CD1c-positive myeloid dendritic cell (primary cell): ENCODE measurements around the gene TENM4.
"Not testable (repeated sequence)": the region's sequence is repeated elsewhere in the genome, so short reads cannot be mapped to it uniquely, and the experiment has no call there.

Source experiments
- DNase-seq: peaks from one replicate; pipeline ENCODE4 v3.0.0-alpha.2; 2016; ENCODE audit errors: extremely low spot score

Gene TENM4

DNA sequence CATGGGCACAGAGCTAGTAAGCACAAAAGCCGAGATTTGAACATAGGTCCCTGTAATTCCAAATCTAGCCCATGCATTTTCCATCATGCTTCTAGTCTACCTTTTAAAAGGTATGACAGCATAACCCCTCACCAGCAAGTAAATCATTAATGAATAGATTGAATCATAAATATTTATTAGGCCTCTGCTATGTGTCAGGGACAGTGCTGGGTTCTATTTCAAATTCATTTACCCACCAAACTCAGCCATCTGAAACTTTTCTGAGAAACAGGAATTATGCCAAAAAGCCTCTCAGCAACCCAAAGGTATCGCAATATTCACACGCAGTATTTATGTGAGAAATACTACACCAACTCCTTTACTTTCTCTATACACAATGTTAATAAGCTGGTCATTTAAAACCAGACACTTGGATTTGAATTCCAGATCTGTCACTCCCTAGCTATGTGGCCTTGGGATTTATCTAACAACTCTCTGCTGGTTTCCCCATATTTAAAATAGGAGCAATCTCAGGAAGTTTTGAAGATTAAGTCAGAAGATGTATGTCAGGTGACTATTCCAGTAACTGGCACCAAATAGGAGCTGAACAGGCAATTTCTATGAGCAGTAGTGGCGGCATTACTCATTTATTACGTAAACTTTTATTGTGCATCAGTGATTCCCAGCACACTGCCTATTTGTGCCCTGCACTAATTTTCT, 191.4 kb downstream of the TENM4 start:
- DNase-seq = no peak

- DNase-seq = no peak
Measured at GRCh38 chr11:79244798-79245197, 196.0 kb downstream of the TENM4 start.

- DNase-seq = no peak
Measured at GRCh38 chr11:79244241-79244772, 196.5 kb downstream of the TENM4 start.

DNA sequence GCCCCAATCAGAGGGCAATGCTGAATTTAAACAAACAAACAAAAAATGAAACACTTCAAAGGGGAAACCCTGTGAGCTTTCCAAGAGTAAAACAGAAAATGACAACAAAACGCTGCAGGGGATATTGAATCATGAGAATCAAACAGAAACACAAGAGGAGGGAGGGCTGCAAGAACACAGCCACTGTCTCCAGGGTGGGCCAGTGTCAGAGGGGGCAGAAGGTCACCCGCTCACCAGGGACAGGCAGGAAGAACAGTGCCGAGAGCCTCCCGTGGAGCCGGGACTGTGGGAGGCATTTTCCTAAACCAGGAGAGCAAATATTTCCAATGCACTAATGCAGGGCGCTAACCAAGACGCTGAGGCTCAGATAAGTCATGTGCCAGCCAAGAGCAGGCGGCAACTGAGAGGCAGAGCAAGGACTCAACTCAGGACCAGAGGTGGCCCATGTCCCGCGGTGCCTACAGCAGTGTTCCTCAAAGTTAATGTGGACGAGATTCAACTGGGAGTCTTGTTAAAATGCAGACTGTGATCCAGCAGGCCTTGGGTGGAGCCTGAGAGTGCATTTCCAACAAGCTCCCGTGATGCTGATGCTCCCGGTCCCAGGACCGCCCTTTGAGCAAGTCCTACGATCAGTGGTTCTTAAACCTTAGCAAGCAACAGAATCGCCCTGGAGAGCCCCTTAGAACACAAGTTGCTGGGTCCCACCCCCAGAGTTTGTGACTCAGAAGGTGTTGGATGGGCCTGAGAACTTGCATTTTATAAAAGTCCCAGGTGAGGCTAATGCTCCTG, 197.2 kb downstream of the TENM4 start:
- no peak for DNase-seq

DNA sequence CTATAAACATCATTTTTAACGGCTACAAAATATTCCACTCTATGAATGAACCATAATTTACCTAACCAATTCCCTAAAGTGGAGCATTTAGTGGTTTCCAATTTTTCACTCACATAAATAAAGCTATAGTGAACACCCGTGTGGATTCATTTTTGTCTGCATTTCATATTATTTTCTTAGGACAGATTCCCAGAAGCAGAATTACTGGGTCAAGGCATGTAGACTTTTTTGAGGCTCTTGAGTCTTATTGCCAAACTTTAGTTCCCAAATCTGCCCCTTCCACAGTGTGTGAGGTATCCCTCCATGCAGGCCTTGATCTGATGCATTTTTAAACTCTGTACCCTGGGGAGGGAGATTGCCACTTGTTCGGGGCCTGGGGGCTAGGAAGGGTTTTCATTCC, 198.2 kb downstream of the TENM4 start:
- DNase-seq = no peak

GRCh38 chr11:79241852-79242241, 199.0 kb downstream of the TENM4 start:
- DNase-seq = no peak

DNA sequence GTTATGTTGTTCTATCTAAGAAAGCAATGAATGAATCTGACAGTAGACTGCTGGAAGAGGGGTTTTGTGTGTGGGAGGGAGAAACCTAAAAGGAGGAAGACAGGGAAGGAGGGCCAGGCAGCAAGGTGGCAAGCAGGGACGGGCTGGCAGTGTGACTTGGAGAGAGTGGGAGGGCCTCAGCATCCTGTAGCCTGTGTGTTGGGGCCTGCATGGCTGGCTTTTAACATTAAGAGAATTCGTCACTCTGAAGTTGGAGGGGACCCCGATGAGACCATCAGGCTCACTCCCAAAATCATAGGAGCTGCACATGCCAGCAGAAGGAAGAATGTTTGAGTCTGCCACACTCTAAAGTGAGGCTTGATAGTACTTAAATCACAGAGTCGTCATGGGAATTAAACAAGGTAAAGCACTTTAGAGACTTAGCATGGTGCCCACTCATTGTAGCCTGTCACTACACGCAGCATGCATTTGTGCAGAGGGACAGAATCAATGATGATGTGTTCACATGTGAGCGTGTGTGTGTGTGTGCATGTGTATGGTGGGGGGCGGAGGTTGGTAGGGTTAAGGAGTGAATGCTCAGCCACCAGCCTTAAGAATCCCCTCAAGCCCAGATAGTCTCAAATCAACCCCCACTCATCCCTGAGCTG, 199.5 kb downstream of the TENM4 start:
- DNase-seq = no peak

GRCh38 chr11:79237703-79238102, 203.1 kb downstream of the TENM4 start:
- no peak for DNase-seq

- no peak for DNase-seq
Measured at GRCh38 chr11:79237091-79237490, 203.7 kb downstream of the TENM4 start.

- DNase-seq = no peak
Measured at GRCh38 chr11:79236541-79236971, 204.3 kb downstream of the TENM4 start.

DNA sequence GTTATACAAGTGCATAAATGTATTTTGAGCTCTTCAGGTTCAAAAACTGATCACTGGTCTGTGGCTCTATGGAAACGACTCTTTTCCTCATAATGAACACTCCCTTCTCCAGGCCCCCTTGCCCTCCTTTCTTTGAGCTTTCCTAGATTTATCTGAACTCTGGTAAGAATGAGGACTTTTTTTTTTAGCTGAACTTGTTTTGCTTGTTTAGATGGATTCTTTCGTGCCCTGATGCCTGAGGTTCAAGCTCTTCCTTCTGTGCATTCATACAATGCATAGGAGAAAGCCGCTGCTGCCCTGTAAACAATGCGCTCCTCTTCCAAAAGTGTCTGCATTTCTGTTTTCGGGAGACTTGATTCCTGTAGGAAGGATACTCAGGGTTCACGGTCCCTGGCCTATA, 205.1 kb downstream of the TENM4 start:
- no peak for DNase-seq

DNA sequence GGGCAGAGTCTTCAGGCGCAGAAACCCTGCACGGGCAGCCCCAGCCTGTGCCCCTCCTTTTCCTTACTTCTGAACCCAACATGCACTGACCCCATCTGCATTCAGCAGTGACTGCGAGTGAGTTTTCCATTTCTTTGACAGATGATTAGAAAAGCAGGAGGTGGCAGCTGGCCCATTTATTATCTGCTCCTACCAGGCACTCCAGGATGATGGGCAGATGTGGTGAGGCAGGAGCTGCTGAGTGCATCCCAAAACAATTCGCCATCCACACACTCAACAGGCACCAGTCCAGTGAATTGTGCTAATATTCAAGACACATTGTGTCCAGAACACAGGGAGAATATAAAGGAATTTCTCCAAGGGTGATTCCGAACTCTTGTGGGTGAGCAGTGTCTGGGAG, 208.5 kb downstream of the TENM4 start:
- no peak for DNase-seq

GRCh38 chr11:79229047-79229446, 211.8 kb downstream of the TENM4 start:
- DNase-seq = no peak

- DNase-seq = no peak
Measured at GRCh38 chr11:79227767-79228755, 212.8 kb downstream of the TENM4 start.

DNA sequence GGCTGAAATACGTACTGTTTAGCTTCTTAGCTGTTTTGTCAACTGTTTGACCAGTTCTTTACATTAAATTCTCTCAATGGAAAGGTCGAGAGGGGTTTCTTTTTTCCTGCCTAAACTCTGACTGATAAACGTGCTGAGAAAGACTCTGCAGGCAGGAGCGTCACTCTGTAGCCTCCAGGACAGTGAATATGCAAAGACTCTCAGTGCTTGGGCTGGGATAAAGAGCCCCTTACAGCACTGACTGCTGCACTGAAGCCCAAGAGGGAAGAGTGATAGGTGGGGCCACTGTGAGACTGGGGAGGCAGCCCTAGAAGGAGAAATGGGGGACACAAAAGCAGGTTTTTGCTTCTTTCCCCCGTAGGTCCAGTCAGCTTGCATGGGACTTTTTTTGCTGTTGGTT, 213.5 kb downstream of the TENM4 start:
- no peak for DNase-seq

GRCh38 chr11:79226126-79226525, 214.7 kb downstream of the TENM4 start:
- no peak for DNase-seq

DNA sequence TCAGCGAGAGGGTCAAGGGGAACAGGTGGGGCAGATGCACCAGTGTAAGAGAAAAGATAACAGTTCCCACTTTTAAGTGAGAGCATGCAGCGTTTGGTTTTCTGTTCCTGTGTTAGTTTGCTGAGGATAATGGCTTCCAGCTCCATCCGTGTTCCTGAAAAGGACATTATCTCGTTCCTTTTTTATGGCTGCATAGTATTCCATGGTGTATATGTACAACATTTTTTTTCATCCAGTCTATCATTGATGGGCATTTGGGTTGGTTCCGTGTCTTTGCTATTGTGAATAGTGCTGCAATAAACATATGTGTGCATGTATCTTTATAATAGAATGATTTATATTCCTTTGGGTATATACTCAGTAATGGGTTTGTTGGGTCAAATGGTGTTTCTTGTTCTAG, 218.7 kb downstream of the TENM4 start:
- not testable (repeated sequence) for DNase-seq

DNA sequence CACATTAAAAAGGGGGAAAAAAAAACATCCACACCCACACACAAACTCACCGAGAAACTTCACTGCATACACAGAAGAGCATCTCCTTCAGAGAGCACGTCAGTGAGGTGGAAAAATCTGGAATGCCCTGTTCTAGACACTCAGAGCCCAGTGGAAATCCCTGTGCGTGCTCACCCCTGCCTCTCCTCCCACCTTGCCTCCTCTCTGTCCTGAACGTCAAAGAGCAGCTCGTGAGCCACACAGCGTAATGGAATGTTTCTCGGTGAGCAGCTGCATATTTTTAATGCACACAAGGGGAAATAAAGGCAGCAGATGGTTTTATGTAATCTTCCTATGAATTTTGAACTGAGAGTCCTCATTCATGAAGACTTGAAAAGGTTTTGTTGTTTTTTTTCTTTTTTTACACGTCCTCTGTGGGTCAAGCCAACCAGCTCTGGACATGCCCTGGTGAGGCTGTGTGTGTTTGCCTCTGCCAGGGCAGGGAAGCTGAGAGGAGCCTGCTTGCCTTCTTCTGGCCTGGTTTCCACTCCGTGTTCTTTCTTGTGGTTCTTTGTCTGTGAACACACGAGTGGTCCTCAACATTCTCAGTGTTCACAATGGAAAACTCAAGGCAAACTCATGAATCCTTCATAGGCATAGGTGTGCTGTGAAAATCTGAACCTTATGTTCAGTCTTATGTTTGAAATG, 219.2 kb downstream of the TENM4 start:
- no peak for DNase-seq

DNA sequence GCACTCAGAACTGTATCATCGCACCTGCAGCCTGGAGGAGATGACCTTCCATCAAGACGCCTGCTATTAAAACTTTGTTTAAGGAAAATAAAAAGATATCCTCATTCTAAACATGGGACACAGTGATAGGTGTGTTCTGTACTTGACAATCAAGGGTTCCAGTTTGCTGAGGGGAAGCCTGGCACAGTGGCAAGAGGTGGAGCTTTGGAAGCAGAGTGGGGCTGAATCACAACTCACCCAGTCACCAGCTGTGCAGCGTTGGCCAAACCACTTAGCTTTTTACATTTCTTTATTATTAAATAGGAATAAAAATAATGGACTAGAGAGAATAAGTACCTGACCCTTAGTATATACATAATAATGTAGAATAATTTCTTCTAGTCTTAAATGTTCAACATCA, 220.7 kb downstream of the TENM4 start:
- DNase-seq = no peak

GRCh38 chr11:79219186-79220045, 221.4 kb downstream of the TENM4 start:
- DNase-seq = no peak
